IMR-90 (cell line): ENCODE data around the gene ZNF177. TPM values are rescaled to one million over a fixed set of nuclear protein-coding genes. Genes with fewer than 3 reads are reported as not detected.

Experiments
- polyA plus RNA-seq, 3 experiments: library from polyadenylated mRNA; depleted of rRNA; stranded (reverse); fragments of >200 nt; gene quantifications; 2 replicates each; pipeline ENCODE4 v1.2.3, GENCODE V29; 2012; ENCODE audit warnings: low replicate concordance in 1 of 3
- total RNA-seq: library from RNA; depleted of rRNA; stranded (reverse); fragments of >200 nt; gene quantifications from 2 replicates; pipeline ENCODE4 v1.2.3, GENCODE V29; 2012; rRNA removed

The ZNF177 gene
- total and polyA plus RNA-seq, 2 of the 4 experiments (the other 2 are of a cell fraction), result 0.87 to 1.1 TPM

Other genes with a start within 250 kb of the ZNF177 start
- not detected in 2 replicates for gene OR7G1, start 247.2 kb upstream of the ZNF177 start, total RNA-seq
- gene OR7G1, start 247.2 kb upstream of the ZNF177 start, polyA plus RNA-seq (2012; rRNA removed), result not detected in 2 replicates
- gene OR7G3, start 236.1 kb upstream of the ZNF177 start, total RNA-seq, result not detected in 2 replicates
- gene OR7G3, start 236.1 kb upstream of the ZNF177 start, polyA plus RNA-seq (2012; rRNA removed), result not detected in 2 replicates
- gene ZNF317, start 222.6 kb upstream of the ZNF177 start, total RNA-seq, result 16.4 and 17.6 TPM in 2 replicates
- gene ZNF317, start 222.6 kb upstream of the ZNF177 start, polyA plus RNA-seq (2012; rRNA removed), result 12.3 and 13.0 TPM in 2 replicates
- gene OR7D2, start 184.0 kb upstream of the ZNF177 start, total RNA-seq, result not detected in 2 replicates
- gene OR7D2, start 184.0 kb upstream of the ZNF177 start, polyA plus RNA-seq (2012; rRNA removed), result not detected in 2 replicates
- not detected in 2 replicates for gene OR7D4, start 143.4 kb upstream of the ZNF177 start, total RNA-seq
- not detected in 2 replicates for gene OR7D4, start 143.4 kb upstream of the ZNF177 start, polyA plus RNA-seq (2012; rRNA removed)
- gene OR7E24, start 112.1 kb upstream of the ZNF177 start, total RNA-seq, result not detected in 2 replicates
- not detected in 2 replicates for gene OR7E24, start 112.1 kb upstream of the ZNF177 start, polyA plus RNA-seq (2012; rRNA removed)
- gene ZNF699, start 53.2 kb upstream of the ZNF177 start, total RNA-seq, result 7.2 and 7.3 TPM in 2 replicates
- 1.3 and 1.5 TPM in 2 replicates for gene ZNF699, start 53.2 kb upstream of the ZNF177 start, polyA plus RNA-seq (2012; rRNA removed)
- 8.8 and 9.4 TPM in 2 replicates for gene ZNF559, start 38.8 kb upstream of the ZNF177 start, total RNA-seq
- 6.8 and 9.9 TPM in 2 replicates for gene ZNF559, start 38.8 kb upstream of the ZNF177 start, polyA plus RNA-seq (2012; rRNA removed)
- gene ZNF266, start 72.6 kb downstream of the ZNF177 start, total RNA-seq, result 7.8 and 9.3 TPM in 2 replicates
- 6.7 and 9.8 TPM in 2 replicates for gene ZNF266, start 72.6 kb downstream of the ZNF177 start, polyA plus RNA-seq (2012; rRNA removed)
- 0.90 and 1.1 TPM in 2 replicates for gene ZNF560, start 135.6 kb downstream of the ZNF177 start, total RNA-seq
- gene ZNF560, start 135.6 kb downstream of the ZNF177 start, polyA plus RNA-seq (2012; rRNA removed), result 0.33 and 0.36 TPM in 2 replicates
- 25.0 and 30.1 TPM in 2 replicates for gene ZNF426, start 175.6 kb downstream of the ZNF177 start, total RNA-seq
- 3.8 and 4.4 TPM in 2 replicates for gene ZNF426, start 175.6 kb downstream of the ZNF177 start, polyA plus RNA-seq (2012; rRNA removed)
- 62.9 and 83.6 TPM in 2 replicates for gene ZNF121, start 221.5 kb downstream of the ZNF177 start, total RNA-seq
- gene ZNF121, start 221.5 kb downstream of the ZNF177 start, polyA plus RNA-seq (2012; rRNA removed), result 2.0 and 3.1 TPM in 2 replicates